DND-41 (cell line): ENCODE results near the gene JAM2.

Source experiments
- EZH2 ChIP-seq: IDR thresholded peaks from 3 replicates; pipeline ENCODE4 v1.6.1; 2012; ENCODE audit warnings: borderline replicate concordance, low read depth, mild to moderate bottlenecking, moderate library complexity, low read length, inconsistent platforms; ENCODE audit not compliant: severe bottlenecking
- TF ChIP-seq, protein P1 (sequence below): IDR thresholded peaks from 2 replicates; pipeline ENCODE4 v1.5.1; 2012; ENCODE audit warnings: borderline replicate concordance, low read length, moderate library complexity, mild to moderate bottlenecking; ENCODE audit not compliant: poor library complexity, severe bottlenecking; ENCODE audit errors: extremely low read depth

- TF ChIP-seq, protein P1, sequence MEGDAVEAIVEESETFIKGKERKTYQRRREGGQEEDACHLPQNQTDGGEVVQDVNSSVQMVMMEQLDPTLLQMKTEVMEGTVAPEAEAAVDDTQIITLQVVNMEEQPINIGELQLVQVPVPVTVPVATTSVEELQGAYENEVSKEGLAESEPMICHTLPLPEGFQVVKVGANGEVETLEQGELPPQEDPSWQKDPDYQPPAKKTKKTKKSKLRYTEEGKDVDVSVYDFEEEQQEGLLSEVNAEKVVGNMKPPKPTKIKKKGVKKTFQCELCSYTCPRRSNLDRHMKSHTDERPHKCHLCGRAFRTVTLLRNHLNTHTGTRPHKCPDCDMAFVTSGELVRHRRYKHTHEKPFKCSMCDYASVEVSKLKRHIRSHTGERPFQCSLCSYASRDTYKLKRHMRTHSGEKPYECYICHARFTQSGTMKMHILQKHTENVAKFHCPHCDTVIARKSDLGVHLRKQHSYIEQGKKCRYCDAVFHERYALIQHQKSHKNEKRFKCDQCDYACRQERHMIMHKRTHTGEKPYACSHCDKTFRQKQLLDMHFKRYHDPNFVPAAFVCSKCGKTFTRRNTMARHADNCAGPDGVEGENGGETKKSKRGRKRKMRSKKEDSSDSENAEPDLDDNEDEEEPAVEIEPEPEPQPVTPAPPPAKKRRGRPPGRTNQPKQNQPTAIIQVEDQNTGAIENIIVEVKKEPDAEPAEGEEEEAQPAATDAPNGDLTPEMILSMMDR: no peak
- no peak for TF ChIP-seq EZH2
Measured at GRCh38 chr21:25750085-25750484, 111.0 kb downstream of the JAM2 start.
